PC-9 (cell line): ENCODE data around the gene NAXD. TPM values are rescaled to one million over a fixed set of nuclear protein-coding genes. Genes with fewer than 3 reads are reported as not detected.

Experiments used
- BruUV-seq: library from RNA; stranded (reverse); fragments of 400-500 nt; replicated peaks from 2 replicates; lab custom pipeline; 2021; lab: Mats Ljungman, UMichigan
- CTCF ChIA-PET: fragments of 300-600 bp; sonication (Branson Sonifier 250); formaldehyde crosslinking; loops from one replicate; lab custom pipeline; 2022; ENCODE audit warnings: antibody characterized with exemption; lab: Charles Lee
- POLR2A ChIA-PET: fragments of 300-600 bp; sonication (Branson Sonifier 250); formaldehyde crosslinking; loops from one replicate; lab custom pipeline; 2022; ENCODE audit warnings: antibody characterized with exemption; ENCODE audit not compliant: unreplicated experiment; lab: Charles Lee
- DNase-seq, 2 experiments: peaks; one replicate each; pipeline versions ENCODE4 v3.0.0 to v3.0.0-alpha.2; 2015 to 2022; ENCODE audit warnings: mixed read lengths in 1 of 2
- H2AFZ ChIP-seq: fragments of 200-600 bp; sonication (generic); 2 replicates; pipeline ENCODE4 v1.8.1; 2017; ENCODE audit warnings: antibody characterized with exemption
- H3F3A ChIP-seq: fragments of 200-600 bp; sonication (generic); 2 replicates; pipeline ENCODE4 v1.8.1; 2017; ENCODE audit warnings: antibody characterized with exemption, mild to moderate bottlenecking, low read depth; ENCODE audit not compliant: insufficient read depth
- H3K27ac ChIP-seq: fragments of 200-600 bp; sonication (generic); 2 replicates; pipeline ENCODE4 v1.6.1; 2016; ENCODE audit warnings: mixed run types
- H3K27me3 ChIP-seq: fragments of 200-600 bp; sonication (generic); 2 replicates; pipeline ENCODE4 v1.6.1; 2016; ENCODE audit warnings: low read depth, mixed run types; ENCODE audit not compliant: insufficient read depth
- H3K36me3 ChIP-seq: fragments of 200-600 bp; sonication (generic); 2 replicates; pipeline ENCODE4 v1.6.1; 2016; ENCODE audit warnings: low read depth, mixed run types
- H3K4me1 ChIP-seq: fragments of 200-600 bp; sonication (generic); replicated peaks from 2 replicates; pipeline ENCODE4 v1.6.1; 2016; ENCODE audit warnings: mixed run types; ENCODE audit not compliant: insufficient read depth
- H3K4me2 ChIP-seq: fragments of 200-600 bp; sonication (generic); 2 replicates; pipeline ENCODE4 v1.6.1; 2017; ENCODE audit warnings: mixed run types
- H3K4me3 ChIP-seq: fragments of 200-600 bp; sonication (generic); 2 replicates; pipeline ENCODE4 v1.6.1; 2016; ENCODE audit warnings: mixed run types
- H3K79me2 ChIP-seq: fragments of 200-600 bp; sonication (generic); 2 replicates; pipeline ENCODE4 v1.6.1; 2017; ENCODE audit warnings: low read depth, mixed run types
- H3K9me2 ChIP-seq: fragments of 200-600 bp; sonication (generic); 2 replicates; pipeline ENCODE4 v1.8.1; 2017; ENCODE audit warnings: mild to moderate bottlenecking; ENCODE audit not compliant: insufficient read depth
- H3K9me3 ChIP-seq: fragments of 200-600 bp; sonication (generic); 2 replicates; pipeline ENCODE4 v1.8.1; 2016; ENCODE audit warnings: low read depth; ENCODE audit not compliant: insufficient read depth
- H4K20me1 ChIP-seq: fragments of 200-600 bp; sonication (generic); 2 replicates; pipeline ENCODE4 v1.8.1; 2017; ENCODE audit not compliant: insufficient read depth
- EZH2 ChIP-seq: fragments of 200-600 bp; sonication (generic); IDR thresholded peaks from 2 replicates; pipeline ENCODE4 v1.8.0; 2017; ENCODE audit warnings: antibody characterized with exemption, low read depth
- intact Hi-C: fragments of 100-400 bp; cut with micrococcal nuclease; formaldehyde crosslinking; loops from one replicate; pipeline ENCODE4 v1.10.0; 2022; ENCODE audit not compliant: unreplicated experiment
- total RNA-seq: library from RNA; stranded (reverse); gene quantifications from 2 replicates; pipeline ENCODE4 v1.2.3, GENCODE V29; 2021
- TF ChIP-seq, protein P1 (sequence below): fragments of 200-600 bp; sonication (generic); conservative IDR thresholded peaks from 2 replicates; pipeline ENCODE4 v1.6.1; 2017; ENCODE audit warnings: mixed run types, antibody characterized with exemption, mild to moderate bottlenecking, moderate library complexity

The NAXD gene
- total RNA-seq, 1 experiment from 2014 or later, result 30.2 TPM

DNA sequence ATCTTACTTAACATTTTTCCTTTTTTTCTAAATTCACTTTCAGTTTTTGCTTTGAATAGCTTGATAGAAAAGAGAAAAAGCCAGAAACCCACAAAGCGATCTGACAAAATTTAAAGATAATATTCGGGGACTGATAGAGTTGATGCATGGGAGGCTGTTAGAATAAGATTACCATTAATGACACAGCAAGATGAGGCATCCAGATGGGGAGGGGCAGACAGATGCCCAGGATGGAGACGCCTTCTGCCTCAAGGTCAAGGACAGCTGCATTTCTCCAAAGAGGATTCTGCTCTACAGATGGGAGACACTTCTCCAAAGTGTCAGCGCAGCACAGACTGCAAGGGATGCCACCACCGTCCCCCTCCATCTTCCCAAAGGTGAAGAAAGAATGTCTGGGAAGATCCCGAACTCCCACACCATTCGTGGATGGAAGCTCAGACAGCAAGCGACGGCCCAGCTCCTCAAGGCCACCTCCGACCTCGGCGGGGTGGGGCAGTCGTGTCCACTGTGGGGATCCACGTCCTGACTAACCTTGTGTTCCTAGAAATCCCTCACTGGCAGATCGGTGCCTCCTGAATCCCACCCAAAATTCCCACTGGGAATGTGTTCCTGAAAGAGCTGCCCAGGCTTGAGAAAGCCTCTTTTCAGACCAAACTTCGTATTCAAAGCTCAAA lies 32.9 kb downstream of the NAXD start:
- H3K4me3 ChIP-seq, result no peak overlapping the region
- POLR2A ChIA-PET, result no interaction called here
- H3K4me1 ChIP-seq, result no peaks in the 10 kb centered on the region
- intact Hi-C loops, result no loop called here
- no peak for DNase-seq
- H3K9me3 ChIP-seq, result no peaks in the 10 kb centered on the region
- no TSS peak for BruUV-seq
- no peak for TF ChIP-seq EZH2
- TF ChIP-seq, protein P1, sequence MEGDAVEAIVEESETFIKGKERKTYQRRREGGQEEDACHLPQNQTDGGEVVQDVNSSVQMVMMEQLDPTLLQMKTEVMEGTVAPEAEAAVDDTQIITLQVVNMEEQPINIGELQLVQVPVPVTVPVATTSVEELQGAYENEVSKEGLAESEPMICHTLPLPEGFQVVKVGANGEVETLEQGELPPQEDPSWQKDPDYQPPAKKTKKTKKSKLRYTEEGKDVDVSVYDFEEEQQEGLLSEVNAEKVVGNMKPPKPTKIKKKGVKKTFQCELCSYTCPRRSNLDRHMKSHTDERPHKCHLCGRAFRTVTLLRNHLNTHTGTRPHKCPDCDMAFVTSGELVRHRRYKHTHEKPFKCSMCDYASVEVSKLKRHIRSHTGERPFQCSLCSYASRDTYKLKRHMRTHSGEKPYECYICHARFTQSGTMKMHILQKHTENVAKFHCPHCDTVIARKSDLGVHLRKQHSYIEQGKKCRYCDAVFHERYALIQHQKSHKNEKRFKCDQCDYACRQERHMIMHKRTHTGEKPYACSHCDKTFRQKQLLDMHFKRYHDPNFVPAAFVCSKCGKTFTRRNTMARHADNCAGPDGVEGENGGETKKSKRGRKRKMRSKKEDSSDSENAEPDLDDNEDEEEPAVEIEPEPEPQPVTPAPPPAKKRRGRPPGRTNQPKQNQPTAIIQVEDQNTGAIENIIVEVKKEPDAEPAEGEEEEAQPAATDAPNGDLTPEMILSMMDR, result no peak
- no peak overlapping the region for H3K4me2 ChIP-seq
- H3K9me2 ChIP-seq, result no peaks in the 10 kb centered on the region
- no peaks in the 10 kb centered on the region for H3K79me2 ChIP-seq
- H3K36me3 ChIP-seq, result peaks cover 7% of the 10 kb centered on the region; the same call in 1 of the 2 replicates
- H2AFZ ChIP-seq, result no peak overlapping the region
- H3F3A ChIP-seq, result peaks cover 14% of the 10 kb centered on the region; the same call in 1 of the 2 replicates
- no peaks in the 10 kb centered on the region for H3K27me3 ChIP-seq
- no peaks in the 10 kb centered on the region for H4K20me1 ChIP-seq
- H3K27ac ChIP-seq, result no peak overlapping the region
- CTCF ChIA-PET, result no interaction called here

- Histone ChIP-seq H3K27me3 (no peaks in the 10 kb centered on the region), H3K9me3 (no peaks in the 10 kb centered on the region), H4K20me1 (no peaks in the 10 kb centered on the region), H3K4me2 (no peak overlapping the region), H3K79me2 (no peaks in the 10 kb centered on the region), H3K4me3 (no peak overlapping the region), H3K27ac (no peak overlapping the region), H3K36me3 (peaks cover 3% of the 10 kb centered on the region; the same call in 1 of the 2 replicates), H3K4me1 (no peaks in the 10 kb centered on the region), H2AFZ (no peak overlapping the region), H3F3A (peaks cover 8% of the 10 kb centered on the region; the same call in 1 of the 2 replicates), H3K9me2 (no peaks in the 10 kb centered on the region)
- ChIA-PET CTCF (no interaction called here), POLR2A (no interaction called here)
- TF ChIP-seq, protein P1, result no peak
- no peak for TF ChIP-seq EZH2
- no TSS peak for BruUV-seq
- no peak for DNase-seq
- intact Hi-C loops, result no loop called here
Observed at GRCh38 chr13:110648848-110649421, 33.6 kb downstream of the NAXD start.

GRCh38 chr13:110649551-110649950 lies 34.2 kb downstream of the NAXD start:
- no peak overlapping the region for H2AFZ ChIP-seq
- H3K9me3 ChIP-seq, result no peaks in the 10 kb centered on the region
- H3F3A ChIP-seq, result peaks cover 2% of the 10 kb centered on the region; the same call in 1 of the 2 replicates
- DNase-seq, result no peak
- no TSS peak for BruUV-seq
- H3K36me3 ChIP-seq, result no peaks in the 10 kb centered on the region
- H3K27ac ChIP-seq, result no peak overlapping the region
- POLR2A ChIA-PET, result no interaction called here
- no peaks in the 10 kb centered on the region for H3K4me1 ChIP-seq
- no peak overlapping the region for H3K4me2 ChIP-seq
- CTCF ChIA-PET, result no interaction called here
- intact Hi-C loops, result no loop called here
- no peaks in the 10 kb centered on the region for H3K9me2 ChIP-seq
- no peak overlapping the region for H3K4me3 ChIP-seq
- no peak for TF ChIP-seq EZH2
- no peaks in the 10 kb centered on the region for H3K79me2 ChIP-seq
- no peaks in the 10 kb centered on the region for H3K27me3 ChIP-seq
- H4K20me1 ChIP-seq, result no peaks in the 10 kb centered on the region
